Measurements from ENCODE around the gene SPAG16.

DNA sequence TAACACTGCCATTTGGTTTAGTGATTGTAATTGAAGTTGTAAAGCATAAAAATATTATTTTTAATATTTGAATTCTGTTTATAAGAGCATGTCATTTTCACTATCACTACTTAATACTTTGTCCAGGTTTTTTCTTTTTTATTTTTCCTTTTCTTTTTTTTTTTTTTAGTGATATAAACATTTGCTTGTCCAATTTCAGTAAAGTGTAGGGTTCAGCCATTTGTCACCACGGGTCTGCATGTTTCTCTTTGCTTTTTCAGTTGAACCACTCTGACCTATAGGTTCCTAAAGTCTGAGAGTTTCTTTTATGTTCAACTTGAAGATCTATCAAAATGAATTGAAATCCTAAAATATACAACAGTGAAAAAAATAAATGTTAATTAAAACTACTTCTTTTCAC is 48.5 kb upstream of the SPAG16 start:
- TF ChIP-seq, protein P1, sequence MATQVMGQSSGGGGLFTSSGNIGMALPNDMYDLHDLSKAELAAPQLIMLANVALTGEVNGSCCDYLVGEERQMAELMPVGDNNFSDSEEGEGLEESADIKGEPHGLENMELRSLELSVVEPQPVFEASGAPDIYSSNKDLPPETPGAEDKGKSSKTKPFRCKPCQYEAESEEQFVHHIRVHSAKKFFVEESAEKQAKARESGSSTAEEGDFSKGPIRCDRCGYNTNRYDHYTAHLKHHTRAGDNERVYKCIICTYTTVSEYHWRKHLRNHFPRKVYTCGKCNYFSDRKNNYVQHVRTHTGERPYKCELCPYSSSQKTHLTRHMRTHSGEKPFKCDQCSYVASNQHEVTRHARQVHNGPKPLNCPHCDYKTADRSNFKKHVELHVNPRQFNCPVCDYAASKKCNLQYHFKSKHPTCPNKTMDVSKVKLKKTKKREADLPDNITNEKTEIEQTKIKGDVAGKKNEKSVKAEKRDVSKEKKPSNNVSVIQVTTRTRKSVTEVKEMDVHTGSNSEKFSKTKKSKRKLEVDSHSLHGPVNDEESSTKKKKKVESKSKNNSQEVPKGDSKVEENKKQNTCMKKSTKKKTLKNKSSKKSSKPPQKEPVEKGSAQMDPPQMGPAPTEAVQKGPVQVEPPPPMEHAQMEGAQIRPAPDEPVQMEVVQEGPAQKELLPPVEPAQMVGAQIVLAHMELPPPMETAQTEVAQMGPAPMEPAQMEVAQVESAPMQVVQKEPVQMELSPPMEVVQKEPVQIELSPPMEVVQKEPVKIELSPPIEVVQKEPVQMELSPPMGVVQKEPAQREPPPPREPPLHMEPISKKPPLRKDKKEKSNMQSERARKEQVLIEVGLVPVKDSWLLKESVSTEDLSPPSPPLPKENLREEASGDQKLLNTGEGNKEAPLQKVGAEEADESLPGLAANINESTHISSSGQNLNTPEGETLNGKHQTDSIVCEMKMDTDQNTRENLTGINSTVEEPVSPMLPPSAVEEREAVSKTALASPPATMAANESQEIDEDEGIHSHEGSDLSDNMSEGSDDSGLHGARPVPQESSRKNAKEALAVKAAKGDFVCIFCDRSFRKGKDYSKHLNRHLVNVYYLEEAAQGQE (IDR thresholded peaks at IDR 0.05) = no peak
- TF ChIP-seq, protein P2, sequence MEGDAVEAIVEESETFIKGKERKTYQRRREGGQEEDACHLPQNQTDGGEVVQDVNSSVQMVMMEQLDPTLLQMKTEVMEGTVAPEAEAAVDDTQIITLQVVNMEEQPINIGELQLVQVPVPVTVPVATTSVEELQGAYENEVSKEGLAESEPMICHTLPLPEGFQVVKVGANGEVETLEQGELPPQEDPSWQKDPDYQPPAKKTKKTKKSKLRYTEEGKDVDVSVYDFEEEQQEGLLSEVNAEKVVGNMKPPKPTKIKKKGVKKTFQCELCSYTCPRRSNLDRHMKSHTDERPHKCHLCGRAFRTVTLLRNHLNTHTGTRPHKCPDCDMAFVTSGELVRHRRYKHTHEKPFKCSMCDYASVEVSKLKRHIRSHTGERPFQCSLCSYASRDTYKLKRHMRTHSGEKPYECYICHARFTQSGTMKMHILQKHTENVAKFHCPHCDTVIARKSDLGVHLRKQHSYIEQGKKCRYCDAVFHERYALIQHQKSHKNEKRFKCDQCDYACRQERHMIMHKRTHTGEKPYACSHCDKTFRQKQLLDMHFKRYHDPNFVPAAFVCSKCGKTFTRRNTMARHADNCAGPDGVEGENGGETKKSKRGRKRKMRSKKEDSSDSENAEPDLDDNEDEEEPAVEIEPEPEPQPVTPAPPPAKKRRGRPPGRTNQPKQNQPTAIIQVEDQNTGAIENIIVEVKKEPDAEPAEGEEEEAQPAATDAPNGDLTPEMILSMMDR (IDR thresholded peaks at IDR 0.05) = no peak
- TF ChIP-seq POLR2A (IDR thresholded peaks at IDR 0.05; ENCODE audit: low read length) (no peak), EHMT2 (IDR thresholded peaks at IDR 0.05; ENCODE audit: low read depth) (no peak), CEBPB (IDR thresholded peaks at IDR 0.05) (no peak), RAD21 (conservative IDR thresholded peaks at IDR 0.05 in 1 of 2, IDR thresholded peaks at IDR 0.05 in 1 of 2) (no peak), KDM1A (IDR thresholded peaks at IDR 0.05; ENCODE audit: low read depth) (no peak), NR3C1 (IDR thresholded peaks at IDR 0.05) (no peak), CHD4 (IDR thresholded peaks at IDR 0.05; ENCODE audit: borderline replicate concordance) (no peak), CHD2 (IDR thresholded peaks at IDR 0.05; ENCODE audit: low read length, partially characterized antibody) (no peak)
- TF ChIP-seq, protein P3, sequence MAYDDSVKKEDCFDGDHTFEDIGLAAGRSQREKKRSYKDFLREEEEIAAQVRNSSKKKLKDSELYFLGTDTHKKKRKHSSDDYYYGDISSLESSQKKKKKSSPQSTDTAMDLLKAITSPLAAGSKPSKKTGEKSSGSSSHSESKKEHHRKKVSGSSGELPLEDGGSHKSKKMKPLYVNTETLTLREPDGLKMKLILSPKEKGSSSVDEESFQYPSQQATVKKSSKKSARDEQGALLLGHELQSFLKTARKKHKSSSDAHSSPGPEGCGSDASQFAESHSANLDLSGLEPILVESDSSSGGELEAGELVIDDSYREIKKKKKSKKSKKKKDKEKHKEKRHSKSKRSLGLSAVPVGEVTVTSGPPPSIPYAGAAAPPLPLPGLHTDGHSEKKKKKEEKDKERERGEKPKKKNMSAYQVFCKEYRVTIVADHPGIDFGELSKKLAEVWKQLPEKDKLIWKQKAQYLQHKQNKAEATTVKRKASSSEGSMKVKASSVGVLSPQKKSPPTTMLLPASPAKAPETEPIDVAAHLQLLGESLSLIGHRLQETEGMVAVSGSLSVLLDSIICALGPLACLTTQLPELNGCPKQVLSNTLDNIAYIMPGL (CRISPR knock-in tag; IDR thresholded peaks at IDR 0.05; ENCODE audit: borderline replicate concordance) = no peak
- TF ChIP-seq, protein P4, sequence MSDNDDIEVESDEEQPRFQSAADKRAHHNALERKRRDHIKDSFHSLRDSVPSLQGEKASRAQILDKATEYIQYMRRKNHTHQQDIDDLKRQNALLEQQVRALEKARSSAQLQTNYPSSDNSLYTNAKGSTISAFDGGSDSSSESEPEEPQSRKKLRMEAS (IDR thresholded peaks at IDR 0.05) = no peak

Measured in A549 (cell line).